HG03175 (cell line): ENCODE measurements around the gene PBRM1.
A peak's percentile ranks its signal among the peaks of the same experiment; 100 is the strongest.
"Not testable (repeated sequence)": the region's sequence is repeated elsewhere in the genome, so short reads cannot be mapped to it uniquely, and the experiment has no call there.

ENCODE experiments used
- ATAC-seq: cut with Tn5 transposase; IDR thresholded peaks from one replicate; pipeline ENCODE4 v1.9.1; 2021; ENCODE audit warnings: mild to moderate bottlenecking, moderate library complexity; ENCODE audit not compliant: unreplicated experiment

The PBRM1 gene

GRCh38 chr3:52537165-52537620 is 148.5 kb downstream of the PBRM1 start:
- ATAC-seq: no peak

- ATAC-seq: peak; percentile 85
Observed at GRCh38 chr3:52536369-52537164, 149.1 kb downstream of the PBRM1 start, which contains the start of gene UQCC5. Gene UQCC5 (plus strand): TSS chr3:52536605. CDS start chr3:52536756, 151 bp downstream.

GRCh38 chr3:52536112-52536368 is 149.7 kb downstream of the PBRM1 start:
- ATAC-seq: no peak

- no peak for ATAC-seq
Observed at GRCh38 chr3:52535411-52536111, 150.2 kb downstream of the PBRM1 start.

GRCh38 chr3:52534281-52535183 is 151.2 kb downstream of the PBRM1 start:
- no peak for ATAC-seq

GRCh38 chr3:52533623-52534280 is 152.0 kb downstream of the PBRM1 start, which contains the start of gene NT5DC2:
Gene NT5DC2 (minus strand): TSS chr3:52533857. CDS start chr3:52533737, 120 bp downstream.
- ATAC-seq: peak; percentile 42

GRCh38 chr3:52532838-52533622 is 152.7 kb downstream of the PBRM1 start:
- ATAC-seq: no peak

- no peak for ATAC-seq
Observed at GRCh38 chr3:52532517-52532837, 153.2 kb downstream of the PBRM1 start.

GRCh38 chr3:52531860-52532516 is 153.7 kb downstream of the PBRM1 start:
- ATAC-seq: no peak

GRCh38 chr3:52530918-52531826 is 154.5 kb downstream of the PBRM1 start:
- ATAC-seq: no peak

- ATAC-seq: no peak
Observed at GRCh38 chr3:52529376-52530333, 156.1 kb downstream of the PBRM1 start.

- no peak for ATAC-seq
Observed at GRCh38 chr3:52528586-52529375, 156.9 kb downstream of the PBRM1 start.

- ATAC-seq: no peak
Observed at GRCh38 chr3:52527732-52528585, 157.8 kb downstream of the PBRM1 start.

- ATAC-seq: no peak
Observed at GRCh38 chr3:52527039-52527731, 158.5 kb downstream of the PBRM1 start.

- not testable (repeated sequence) for ATAC-seq
Observed at GRCh38 chr3:52526671-52527038, 159.1 kb downstream of the PBRM1 start.
